Bronchial epithelial cell (primary cell): ENCODE data around the gene FNDC11. TPM values are rescaled to one million over a fixed set of nuclear protein-coding genes. Genes with fewer than 3 reads are reported as not detected.
A peak's percentile ranks its signal among the peaks of the same experiment; 100 is the strongest.
"Not testable (repeated sequence)": the region's sequence is repeated elsewhere in the genome, so short reads cannot be mapped to it uniquely, and the experiment has no call there.

Experiments
- DNase-seq: peaks from one replicate; pipeline ENCODE4 v3.0.0-alpha.2; 2010; ENCODE audit warnings: low read depth
- FAIRE-seq: peaks from 2 replicates; lab custom pipeline; 2011; peaks lifted over from hg19 to GRCh38; lab: Jason Lieb, UNC
- H3K27me3 ChIP-seq: 2 replicates; pipeline ENCODE4 v1.5.1; 2011; ENCODE audit warnings: low read length; ENCODE audit not compliant: control insufficient read depth, insufficient read depth
- H3K36me3 ChIP-seq: 2 replicates; pipeline ENCODE4 v1.5.1; 2011; ENCODE audit warnings: low read length; ENCODE audit not compliant: control insufficient read depth, insufficient read depth
- H3K4me3 ChIP-seq: 2 replicates; pipeline ENCODE4 v1.5.1; 2011; ENCODE audit warnings: mild to moderate bottlenecking, low read depth, low read length, control low read depth
- total RNA-seq: library from RNA; depleted of rRNA; stranded (reverse); fragments of >200 nt; gene quantifications from 2 replicates; pipeline ENCODE4 v1.2.1, GENCODE V29; 2014
- TF ChIP-seq, protein P1 (sequence below): IDR thresholded peaks from 2 replicates; pipeline ENCODE4 v1.5.1; 2011; ENCODE audit warnings: mild to moderate bottlenecking, moderate library complexity, low read length, control low read depth, inconsistent platforms; ENCODE audit not compliant: insufficient read depth, severe bottlenecking

The FNDC11 gene
- total RNA-seq, 1 donor from 2014 or later: 0.26 TPM

DNA sequence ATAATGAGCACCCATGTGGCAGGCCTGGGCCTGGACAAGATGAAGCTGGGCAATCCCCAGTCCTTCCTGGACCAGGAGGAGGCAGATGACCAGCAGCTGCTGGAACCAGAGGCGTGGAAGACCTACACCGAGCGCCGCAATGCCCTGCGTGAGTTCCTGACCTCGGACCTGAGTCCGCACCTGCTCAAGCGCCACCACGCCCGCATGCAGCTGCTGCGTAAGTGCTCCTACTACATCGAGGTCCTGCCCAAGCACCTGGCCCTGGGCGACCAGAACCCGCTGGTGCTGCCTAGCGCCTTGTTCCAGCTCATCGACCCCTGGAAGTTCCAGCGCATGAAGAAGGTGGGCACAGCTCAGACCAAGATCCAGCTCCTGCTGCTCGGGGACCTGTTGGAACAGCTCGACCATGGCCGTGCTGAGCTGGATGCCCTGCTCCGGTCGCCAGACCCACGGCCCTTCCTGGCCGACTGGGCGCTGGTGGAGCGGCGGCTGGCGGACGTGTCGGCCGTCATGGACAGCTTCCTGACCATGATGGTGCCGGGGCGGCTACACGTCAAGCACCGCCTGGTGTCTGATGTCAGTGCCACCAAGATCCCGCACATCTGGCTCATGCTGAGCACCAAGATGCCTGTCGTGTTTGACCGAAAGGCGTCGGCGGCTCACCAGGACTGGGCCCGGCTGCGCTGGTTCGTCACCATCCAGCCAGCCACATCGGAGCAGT, 1.9 kb downstream of the FNDC11 start:
- DNase-seq (no peak), FAIRE-seq (no peak)
- Histone ChIP-seq H3K4me3 (no peak overlapping the region), H3K36me3 (peaks cover 9% of the 10 kb centered on the region), H3K27me3 (no peaks in the 10 kb centered on the region)
- TF ChIP-seq, protein P1, sequence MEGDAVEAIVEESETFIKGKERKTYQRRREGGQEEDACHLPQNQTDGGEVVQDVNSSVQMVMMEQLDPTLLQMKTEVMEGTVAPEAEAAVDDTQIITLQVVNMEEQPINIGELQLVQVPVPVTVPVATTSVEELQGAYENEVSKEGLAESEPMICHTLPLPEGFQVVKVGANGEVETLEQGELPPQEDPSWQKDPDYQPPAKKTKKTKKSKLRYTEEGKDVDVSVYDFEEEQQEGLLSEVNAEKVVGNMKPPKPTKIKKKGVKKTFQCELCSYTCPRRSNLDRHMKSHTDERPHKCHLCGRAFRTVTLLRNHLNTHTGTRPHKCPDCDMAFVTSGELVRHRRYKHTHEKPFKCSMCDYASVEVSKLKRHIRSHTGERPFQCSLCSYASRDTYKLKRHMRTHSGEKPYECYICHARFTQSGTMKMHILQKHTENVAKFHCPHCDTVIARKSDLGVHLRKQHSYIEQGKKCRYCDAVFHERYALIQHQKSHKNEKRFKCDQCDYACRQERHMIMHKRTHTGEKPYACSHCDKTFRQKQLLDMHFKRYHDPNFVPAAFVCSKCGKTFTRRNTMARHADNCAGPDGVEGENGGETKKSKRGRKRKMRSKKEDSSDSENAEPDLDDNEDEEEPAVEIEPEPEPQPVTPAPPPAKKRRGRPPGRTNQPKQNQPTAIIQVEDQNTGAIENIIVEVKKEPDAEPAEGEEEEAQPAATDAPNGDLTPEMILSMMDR: no peak

DNA sequence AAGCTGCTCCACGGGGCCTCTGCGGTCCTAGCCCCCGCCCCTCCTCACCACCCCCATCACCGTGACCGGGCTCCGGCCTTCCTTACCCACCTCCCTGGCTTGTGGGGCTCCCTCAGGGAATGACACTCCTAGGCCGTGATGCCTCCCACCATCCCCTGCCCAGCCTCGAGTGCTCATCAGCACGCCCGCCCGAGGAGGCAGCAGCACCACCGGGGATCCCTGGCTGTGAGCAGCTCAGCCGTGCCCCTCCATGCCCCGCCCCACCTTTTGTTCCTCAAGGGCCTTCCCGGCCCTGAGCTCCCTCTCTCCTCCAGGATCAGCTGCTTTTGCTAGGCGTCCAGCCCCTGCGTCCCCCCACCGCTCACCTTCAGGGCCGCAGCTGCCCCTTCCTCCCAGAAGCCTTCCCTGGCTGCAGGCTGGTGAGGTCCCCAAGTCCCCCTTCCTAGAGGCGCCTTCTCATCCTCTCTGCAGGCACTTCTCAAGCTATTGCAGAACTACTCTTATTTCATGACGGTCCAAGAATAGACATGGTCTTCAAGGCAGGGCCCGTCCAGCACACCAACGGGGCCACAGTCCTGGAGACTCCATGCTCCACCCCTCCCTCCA, 3.0 kb downstream of the FNDC11 start:
- no peak for DNase-seq
- no peak overlapping the region for H3K4me3 ChIP-seq
- peak; percentile 58 for FAIRE-seq
- no peaks in the 10 kb centered on the region for H3K27me3 ChIP-seq
- H3K36me3 ChIP-seq: peaks cover 16% of the 10 kb centered on the region
- TF ChIP-seq, protein P1: no peak

DNA sequence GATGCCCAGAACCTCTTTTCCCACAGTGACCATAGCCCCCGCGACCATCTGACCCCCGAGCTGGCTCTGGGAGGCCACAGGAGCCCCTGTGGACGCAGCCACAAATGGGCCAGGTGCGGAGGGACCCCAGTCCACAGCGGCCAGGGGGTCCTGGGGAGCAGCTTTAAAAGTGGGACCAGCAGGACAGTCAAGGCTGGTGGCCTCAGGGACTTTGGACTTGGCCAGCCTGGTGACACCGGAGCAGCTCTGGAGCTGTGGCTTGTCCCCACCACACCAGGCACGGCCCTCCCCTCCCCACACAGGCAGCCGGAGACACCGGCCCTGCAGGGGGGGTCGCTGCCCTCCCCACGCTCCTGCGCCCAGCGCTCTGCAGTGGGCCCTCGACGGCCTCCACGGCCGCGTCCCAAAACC, 3.5 kb downstream of the FNDC11 start:
- Histone ChIP-seq H3K36me3 (peaks cover 16% of the 10 kb centered on the region), H3K4me3 (no peak overlapping the region), H3K27me3 (no peaks in the 10 kb centered on the region)
- FAIRE-seq (no peak), DNase-seq (no peak)
- TF ChIP-seq, protein P1: no peak

DNA sequence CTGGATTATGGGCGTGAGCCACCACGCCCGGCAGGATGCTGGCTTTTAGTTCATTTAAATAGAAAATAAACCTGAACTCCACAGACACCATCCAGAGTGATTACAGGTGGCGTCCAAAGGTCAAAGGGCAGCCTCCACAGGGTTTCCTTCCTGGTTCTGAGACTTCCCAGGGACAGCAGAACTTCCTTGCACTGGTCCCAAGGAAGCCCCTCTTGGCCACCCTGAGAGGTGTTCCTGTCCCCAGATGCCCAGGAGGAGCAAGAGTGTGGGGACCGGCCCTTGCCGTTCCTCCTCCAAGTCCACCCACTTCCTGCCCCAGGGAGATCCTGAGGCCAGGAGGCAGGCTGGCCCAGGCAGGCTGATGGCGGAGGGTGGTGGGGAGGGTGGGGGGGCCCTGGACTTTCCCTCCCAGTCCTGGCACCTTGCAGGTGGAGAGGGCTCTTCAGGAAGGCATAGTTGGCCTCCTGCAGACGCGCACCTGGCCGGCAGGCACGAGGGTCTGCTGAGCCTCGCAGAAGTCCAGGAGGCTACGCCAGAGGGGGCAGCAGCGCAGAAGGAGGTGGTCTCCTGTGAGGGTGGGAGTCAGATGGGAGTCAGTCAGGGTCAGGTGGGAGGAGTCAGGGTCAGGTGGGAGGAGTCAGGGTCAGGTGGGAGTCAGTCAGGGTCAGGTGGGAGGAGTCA, 5.0 kb downstream of the FNDC11 start:
- DNase-seq (no peak), FAIRE-seq (no peak)
- Histone ChIP-seq H3K36me3 (peaks cover 18% of the 10 kb centered on the region), H3K4me3 (no peak overlapping the region), H3K27me3 (no peaks in the 10 kb centered on the region)
- TF ChIP-seq, protein P1: no peak

DNA sequence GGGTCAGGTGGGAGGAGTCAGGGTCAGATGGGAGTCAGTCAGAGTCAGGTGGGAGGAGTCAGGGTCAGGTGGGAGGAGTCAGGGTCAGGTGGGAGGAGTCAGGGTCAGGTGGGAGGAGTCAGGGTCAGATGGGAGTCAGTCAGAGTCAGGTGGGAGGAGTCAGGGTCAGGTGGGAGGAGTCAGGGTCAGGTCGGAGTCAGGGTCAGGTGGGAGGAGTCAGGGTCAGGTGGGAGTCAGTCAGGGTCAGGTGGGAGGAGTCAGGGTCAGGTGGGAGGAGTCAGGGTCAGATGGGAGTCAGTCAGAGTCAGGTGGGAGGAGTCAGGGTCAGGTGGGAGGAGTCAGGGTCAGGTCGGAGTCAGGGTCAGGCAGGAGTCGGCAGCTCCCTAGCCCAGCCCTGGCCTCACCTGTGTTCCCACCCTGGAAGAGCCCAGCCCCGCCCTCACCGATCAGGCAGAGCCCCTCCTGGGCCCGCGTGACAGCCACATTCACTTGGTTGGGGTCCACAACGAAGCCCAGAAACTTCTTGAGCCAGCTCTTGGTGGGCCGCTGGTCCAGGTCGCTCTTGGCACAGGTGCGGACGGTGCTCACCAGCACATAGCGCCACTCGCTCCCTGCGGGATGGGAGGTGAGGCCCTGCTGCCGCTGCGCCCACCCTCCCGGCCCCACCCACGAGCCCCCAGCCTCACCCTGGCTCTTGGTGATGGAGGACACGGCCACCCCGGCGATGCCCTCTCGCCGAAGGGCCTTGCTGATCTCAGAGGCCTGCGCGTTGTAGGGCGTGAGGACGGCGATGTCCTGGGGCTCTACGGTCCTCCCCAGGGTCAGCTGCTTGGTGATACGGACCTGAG, 5.8 kb downstream of the FNDC11 start:
- peaks cover 18% of the 10 kb centered on the region for H3K36me3 ChIP-seq
- DNase-seq, H3K27me3 ChIP-seq, FAIRE-seq, H3K4me3 ChIP-seq: not testable (repeated sequence)
